Myocyte (in vitro differentiated cells): ENCODE data around the gene HBP1. TPM values are rescaled to one million over a fixed set of nuclear protein-coding genes. Genes with fewer than 3 reads are reported as not detected.
"Not testable (repeated sequence)": the region's sequence is repeated elsewhere in the genome, so short reads cannot be mapped to it uniquely, and the experiment has no call there.

ENCODE experiments used
- DNase-seq: peaks from one replicate; pipeline ENCODE4 v3.0.0-alpha.2; 2012; ENCODE audit warnings: low read depth
- polyA plus RNA-seq: library from polyadenylated mRNA; unstranded; fragments of >200 nt; gene quantifications from one replicate; pipeline ENCODE4 v1.2.1, GENCODE V29; 2012; ENCODE audit warnings: missing spikeins
- total RNA-seq: library from RNA; depleted of rRNA; stranded (reverse); fragments of >200 nt; gene quantifications from 2 replicates; pipeline ENCODE4 v1.2.3, GENCODE V29; 2014

HBP1 gene, protein sequence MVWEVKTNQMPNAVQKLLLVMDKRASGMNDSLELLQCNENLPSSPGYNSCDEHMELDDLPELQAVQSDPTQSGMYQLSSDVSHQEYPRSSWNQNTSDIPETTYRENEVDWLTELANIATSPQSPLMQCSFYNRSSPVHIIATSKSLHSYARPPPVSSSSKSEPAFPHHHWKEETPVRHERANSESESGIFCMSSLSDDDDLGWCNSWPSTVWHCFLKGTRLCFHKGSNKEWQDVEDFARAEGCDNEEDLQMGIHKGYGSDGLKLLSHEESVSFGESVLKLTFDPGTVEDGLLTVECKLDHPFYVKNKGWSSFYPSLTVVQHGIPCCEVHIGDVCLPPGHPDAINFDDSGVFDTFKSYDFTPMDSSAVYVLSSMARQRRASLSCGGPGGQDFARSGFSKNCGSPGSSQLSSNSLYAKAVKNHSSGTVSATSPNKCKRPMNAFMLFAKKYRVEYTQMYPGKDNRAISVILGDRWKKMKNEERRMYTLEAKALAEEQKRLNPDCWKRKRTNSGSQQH
- 95.7 and 122 TPM in 2 replicates for total RNA-seq
- polyA plus RNA-seq, result 54.7 TPM

DNA sequence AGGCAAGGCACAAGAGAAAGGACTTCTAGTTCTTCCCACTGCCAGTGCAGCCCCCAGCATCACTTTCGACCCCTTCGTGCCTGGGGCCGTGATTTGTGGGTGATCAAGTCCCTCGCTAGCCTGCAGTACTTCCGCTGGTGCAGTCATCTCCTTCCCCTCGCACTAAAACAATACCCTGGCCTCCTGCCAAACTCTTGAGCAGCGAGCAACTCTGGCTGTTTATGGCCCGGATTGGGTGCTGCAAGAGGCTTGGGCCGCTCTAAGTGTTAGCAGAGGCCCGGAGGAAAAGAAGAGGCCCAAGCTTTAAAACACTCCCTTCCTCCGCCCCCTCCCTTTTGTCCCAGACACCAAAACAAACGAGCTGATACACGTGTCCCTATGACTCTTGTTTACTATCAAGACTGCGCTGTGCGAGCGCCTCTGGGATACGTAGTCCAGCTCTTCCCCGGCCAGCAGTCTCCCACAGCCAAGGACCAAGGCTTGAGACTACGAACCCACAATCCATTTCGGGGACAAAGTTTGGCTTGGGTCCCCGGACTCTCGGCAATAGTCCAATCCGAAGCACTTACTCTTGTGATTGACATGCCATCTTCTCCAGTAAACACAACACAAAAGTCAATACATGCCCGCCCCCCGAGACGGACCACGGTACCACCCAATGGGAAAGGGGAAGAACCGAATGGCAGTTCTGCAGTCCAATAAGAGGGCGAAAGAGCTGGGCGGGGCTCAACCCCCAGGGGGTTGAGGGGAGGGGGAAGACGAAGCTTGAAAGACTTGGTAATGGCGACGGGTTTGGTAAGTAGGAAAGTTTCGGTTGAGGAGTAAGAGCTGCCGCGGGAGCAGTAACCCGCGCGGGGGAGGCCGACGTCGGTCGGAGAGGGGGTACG is at the start of gene HBP1:
HBP1 (plus strand) TSS at position 771 of the 887 bp plus-strand sequence. CDS start 10,891 bp downstream, outside the sequence.
- DNase-seq, result peak; percentile 100

DNA sequence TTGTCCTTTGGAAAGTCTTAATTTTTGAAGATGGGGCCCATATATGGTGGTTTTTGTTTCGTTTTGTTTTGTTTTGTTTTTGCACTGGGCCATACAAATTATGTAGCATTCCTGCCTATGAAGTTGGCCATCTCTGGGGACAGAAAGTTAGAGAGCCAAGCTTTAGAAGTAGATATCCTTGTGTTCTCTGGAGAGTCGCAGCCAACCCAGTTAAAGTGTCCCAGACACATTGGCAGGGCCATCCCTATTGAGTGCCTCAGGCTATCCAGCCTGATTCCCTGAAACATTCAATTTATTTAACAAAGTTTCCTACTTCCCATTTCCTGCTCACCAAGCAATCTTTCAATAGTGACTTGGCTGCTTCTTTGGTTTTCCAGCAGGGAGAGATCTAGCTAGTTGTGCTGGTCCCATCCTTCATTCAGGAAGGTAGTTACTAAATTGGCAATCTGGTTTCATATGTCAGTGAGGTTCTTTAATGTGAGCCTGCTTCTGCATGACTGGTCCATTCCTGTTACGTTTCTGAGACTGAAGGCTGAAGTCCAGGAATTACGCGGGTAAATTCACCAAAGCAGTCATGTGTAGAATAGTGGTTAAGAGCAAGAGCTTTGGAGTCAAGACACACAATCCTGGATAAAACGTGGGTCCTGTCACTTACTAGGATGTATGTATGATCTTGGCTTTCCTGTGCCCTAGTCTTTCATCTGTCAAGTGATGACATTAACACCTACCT is 49.3 kb upstream of the HBP1 start:
- DNase-seq, result no peak

DNA sequence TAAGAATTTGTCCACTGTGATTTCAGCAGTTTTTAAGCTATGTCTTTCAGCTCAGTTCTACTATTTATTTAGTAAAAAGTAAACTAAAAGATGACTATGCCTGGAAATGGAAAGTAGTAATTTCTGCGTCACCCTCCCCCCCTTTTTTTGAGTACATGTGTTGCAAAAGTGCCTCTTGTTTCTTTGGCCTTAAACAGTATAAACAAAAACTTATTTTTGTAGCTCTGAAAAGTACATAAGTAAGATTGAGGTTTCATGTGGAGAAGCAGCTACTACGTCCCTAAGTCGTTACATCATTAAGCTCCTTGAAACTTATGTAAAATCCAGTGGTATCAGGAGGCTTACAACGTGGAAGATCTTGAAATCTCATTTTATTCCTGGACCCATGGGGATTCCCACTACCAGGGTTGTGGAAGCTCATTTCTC is 46.3 kb upstream of the HBP1 start:
- DNase-seq, result no peak

DNA sequence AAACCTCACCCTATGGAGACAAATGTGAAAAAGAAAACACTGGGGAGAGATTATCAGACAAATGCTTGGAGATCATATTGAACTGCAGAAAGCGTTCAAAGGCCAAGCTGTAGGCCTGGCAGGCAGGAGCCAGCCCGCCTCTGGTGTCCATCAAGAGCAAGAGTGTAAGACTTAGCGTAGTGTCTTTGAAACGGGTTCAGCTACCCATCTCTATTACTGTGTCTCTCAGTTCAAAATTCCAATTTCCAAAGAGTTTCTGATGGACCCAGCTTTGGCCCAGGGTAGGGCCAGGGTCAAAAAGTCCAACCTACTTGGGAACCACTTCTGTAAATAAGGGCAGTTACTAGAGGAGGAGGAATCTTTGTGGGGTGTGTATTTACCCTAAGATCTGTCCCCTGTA is 45.4 kb upstream of the HBP1 start:
- DNase-seq, result no peak

DNA sequence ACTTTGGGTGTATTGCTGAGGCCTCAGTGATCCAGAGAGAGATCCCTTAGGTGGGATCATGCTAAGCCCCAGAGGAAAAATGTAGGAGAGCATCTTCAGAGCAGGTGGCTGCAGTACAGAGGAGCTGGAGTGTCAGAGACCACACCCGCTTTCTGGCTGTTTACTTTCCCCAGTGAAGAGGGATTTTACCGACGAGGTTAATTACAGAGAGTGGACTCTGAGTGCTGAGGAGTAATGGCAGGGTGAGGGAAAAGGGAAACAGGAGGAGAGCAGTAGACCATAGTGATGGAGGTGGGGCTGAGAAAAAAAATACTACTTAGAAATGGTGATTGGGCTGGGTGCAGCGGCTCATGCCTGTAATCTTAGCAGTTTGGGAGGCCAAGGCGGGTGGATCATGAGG is 43.3 kb upstream of the HBP1 start:
- DNase-seq, result no peak

DNA sequence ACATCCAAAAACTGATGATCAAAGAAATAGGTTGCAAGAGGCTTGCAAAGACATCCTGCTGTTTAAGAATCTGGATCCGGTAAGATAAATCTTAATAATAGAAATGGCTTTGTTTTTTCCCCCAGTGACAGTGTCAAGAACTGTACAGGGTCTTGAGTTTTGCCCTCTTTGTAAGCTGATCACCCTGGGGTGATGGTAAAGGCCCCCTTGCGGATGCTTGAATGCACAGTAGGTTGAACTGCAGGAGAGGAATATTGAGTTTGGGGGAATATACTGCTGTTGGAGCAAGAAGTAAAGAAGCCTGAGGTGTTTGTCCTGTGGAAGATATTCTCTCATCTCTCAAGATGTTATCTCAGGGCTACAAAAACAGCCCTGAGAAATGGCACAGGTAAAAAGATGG is 40.6 kb upstream of the HBP1 start:
- no peak for DNase-seq

DNA sequence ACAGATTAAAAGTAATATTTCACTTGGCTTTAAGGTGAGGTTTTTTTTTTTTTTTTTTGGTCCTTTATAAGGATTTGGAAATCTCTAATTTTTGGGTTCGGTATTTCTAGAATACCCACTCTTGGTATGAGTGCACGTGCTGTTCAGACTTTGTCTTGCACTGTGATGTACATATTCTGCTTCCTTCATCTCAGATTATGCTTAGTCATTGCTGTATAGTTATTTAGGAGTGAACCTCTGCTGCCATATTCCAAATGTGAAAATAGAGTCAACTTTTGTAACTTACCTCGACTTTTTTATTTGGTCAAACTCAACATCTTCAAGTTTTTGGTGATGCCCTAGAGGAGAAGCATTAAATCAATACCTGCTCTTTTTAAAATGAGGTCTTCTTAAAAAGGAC is 40.1 kb upstream of the HBP1 start:
- DNase-seq, result no peak

DNA sequence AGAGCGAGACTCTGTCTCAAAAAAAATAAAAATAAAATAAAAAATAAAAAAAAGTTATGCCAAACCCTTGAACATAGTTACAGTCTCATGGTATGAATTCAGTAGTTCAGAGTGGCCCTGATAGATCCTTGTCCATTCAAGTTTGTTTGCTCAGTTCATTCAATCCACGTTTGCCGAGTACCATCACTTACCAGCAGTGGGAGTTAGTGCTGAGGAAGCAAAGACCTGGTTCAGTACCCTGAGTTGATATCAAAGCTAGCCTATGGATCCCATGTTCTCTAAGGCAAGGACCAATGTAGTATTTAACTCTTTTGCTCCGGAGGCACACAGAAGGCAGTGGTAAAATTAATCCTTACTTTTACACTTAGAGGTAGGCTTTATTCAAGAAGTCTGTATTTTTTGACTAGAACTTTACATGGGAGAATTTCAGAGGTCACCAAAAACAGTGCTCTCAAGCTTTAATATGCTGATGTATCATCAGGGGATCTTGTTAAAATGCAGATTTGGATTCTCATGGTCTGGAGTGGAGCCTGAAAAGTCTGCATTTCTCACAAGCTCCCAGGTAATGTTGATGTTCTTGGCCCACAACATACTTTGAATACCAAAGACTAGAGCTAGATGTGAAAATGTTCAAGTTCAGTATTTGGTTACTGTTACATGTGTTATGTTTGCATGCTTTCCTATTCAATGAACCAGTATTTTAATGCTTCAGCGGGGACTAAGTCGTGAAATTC is 38.1 kb upstream of the HBP1 start:
- DNase-seq, result no peak

DNA sequence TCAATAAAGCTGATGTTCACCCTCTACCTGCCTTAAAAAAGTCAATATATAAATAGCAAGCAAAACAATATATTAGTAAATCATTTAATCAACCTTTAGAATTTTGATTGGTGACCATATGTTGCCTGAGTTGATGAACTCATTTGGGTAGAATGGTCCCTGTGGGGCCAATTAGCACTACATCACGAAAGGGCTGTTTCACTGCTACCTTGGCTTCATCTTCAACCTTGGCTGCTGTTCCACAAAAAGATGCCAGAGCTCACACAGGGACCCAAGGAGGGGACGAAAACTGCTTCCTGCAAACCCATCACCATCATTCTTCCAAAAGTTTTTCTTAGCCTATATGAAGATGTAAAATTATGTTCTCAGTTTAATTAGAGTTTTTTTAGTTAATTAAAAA is 35.4 kb upstream of the HBP1 start:
- DNase-seq, result no peak

DNA sequence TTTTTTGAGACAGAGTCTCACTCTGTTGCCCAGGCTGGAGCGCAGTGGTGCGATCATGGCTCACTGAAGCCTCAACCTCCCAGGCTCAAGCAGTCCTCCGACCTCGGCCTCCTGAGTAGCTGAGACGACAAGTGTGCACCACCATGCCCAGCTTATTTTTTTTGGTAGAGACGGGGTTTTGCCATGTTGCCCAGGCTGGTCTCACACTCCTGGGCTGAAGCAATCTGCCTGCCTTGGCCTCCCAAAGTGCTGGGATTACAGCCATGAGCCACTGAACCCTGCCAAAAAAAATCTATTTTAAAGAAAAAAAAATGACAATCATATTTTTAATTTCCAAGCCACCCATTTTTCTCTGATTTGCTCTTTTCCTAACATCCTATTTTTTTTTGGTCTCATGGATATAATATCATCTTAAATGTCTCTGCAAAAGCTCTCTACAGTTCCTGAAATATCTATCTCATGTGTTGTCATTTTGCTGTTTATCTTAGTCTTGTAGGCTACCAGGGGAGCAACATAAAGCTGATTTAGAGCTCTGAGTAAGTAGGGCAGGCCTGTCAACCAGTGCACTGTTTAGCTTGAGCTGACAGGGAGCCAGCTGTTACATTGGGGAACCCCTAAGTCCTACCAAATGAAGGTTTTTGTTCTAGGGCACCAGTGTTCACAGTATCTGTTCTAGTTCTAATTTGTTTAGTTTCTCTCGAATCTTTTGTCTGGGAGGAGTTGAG is 29.9 kb upstream of the HBP1 start:
- no peak for DNase-seq

DNA sequence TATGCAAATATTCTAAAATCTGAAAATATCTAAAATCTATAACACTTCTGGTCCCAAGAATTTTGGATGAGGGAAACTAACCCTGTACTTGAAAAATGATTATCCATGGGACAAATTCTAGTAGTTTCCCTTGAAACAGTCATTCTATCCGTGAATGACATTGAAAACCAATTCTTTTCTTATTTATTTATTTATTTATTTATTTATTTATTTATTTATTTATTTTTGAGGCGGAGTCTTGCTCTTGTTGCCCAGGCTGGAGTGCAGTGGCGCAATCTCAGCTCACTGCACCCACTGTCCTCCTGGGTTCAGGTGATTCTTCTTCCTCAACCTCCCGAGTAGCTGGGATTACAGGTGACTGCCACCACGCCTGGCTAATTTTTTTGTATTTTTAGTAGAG is 24.9 kb upstream of the HBP1 start:
- DNase-seq, result not testable (repeated sequence)

DNA sequence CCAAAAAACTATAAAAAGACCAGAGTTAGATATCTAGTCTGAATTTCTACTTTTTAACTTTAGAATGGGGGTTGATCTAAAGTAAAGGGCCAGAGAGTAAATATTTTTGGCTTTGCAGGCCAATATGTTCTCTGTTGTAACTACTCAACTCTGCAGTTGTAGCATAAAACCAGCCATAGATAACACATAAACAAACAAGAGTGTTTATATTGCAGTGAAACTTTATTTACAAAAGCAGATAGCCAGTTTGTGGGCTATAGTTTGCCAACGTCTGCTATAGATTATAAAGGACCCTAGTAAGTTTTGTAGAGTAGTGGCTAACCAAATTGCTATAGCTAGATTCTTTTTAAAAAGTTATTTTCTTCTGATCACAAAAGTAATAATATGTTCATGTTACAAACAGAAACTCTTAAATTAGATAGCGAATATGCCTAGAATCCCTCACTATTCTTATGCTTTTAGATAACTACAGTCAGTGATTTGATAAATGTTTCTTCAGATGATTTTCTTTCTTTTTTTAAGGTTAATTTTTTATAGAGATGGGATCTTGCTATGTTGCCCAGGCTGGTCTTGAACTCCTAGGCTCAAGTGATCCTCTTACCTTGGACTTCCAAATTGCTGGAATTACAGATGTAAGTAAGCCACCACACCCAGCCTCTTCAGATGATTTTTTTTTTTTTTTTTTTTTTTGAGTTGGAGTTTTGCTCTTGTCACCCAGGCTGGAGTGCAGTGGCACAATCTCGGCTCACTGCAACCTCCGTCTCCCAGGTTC is 23.6 kb upstream of the HBP1 start:
- DNase-seq, result no peak

DNA sequence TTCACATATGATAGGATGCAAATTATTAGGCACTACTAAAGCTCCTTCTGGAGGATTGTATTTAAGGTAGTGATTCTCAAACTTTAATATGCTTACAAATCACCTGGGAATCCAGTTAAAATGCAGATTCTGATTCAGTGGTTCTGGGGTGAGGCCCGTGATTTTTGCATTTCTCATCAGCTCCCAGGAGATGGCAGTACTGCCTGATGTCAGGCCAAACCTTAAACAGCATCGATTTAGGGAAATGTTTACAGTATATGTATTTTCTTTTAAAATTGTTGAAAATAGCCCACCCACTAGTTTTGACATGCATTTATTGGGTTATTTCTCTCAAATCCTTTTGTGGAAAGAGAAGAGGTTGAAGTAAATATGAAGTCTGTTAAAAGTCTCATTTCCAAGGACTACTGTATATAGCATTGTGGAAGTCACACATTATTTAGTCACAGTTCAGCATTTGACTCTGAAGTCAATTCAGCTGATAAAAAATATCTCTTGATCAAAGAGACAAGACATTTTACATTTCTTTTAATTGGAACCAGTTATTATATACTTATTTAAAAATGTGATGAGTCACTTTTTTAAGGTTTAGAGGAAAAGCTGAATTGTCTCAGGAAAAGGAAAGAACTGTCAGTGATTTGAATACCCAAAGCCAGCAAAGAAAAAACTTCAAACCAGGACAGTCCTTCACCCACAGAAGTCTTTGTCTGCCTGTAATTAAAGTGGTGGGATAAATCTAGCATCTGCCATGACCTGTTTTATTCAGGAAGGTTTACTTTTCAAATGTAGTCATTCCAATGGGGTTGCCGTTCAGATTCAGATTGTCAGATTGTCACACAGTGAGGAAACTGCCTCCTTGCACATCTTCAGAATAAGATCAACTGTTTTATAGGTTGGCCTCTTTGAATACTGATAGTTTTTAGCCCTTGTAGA is 21.1 kb upstream of the HBP1 start:
- DNase-seq, result peak; percentile 58

DNA sequence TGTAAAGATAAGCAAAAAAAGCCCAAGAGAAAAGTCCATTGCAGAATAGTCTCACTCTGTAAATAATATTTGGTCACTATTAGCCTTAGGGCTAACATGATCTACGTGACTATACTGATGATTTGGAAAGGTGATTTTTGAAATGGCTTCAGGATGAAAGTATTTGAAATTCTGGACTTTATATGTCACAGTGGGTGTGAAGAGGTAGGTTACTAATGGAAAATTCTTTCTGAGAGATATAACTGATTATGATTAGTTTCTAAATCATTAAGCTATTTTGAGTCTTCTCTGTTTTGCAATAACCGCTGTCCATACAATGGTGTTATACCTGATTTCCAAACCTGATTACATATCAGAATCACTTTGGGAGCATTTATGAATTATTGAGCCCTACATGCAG is 20.1 kb upstream of the HBP1 start:
- no peak for DNase-seq

DNA sequence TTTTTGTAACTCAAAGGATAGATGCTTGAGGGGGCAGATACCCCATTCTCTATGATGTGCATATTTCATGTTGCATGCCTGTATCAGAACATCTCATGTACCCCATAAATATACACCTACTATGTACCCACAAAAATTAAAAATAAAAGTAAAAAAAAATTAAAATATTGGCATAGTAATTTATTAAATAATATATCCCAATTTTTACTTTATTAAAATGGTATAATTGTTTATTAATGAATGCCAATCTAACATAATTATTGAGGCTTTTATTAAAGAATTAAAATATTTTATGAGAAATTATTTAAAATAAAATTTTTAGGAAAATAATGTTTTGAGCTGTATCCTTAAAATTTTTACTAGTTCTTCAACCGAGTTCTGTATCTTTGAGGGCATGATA is 18.9 kb upstream of the HBP1 start:
- no peak for DNase-seq

DNA sequence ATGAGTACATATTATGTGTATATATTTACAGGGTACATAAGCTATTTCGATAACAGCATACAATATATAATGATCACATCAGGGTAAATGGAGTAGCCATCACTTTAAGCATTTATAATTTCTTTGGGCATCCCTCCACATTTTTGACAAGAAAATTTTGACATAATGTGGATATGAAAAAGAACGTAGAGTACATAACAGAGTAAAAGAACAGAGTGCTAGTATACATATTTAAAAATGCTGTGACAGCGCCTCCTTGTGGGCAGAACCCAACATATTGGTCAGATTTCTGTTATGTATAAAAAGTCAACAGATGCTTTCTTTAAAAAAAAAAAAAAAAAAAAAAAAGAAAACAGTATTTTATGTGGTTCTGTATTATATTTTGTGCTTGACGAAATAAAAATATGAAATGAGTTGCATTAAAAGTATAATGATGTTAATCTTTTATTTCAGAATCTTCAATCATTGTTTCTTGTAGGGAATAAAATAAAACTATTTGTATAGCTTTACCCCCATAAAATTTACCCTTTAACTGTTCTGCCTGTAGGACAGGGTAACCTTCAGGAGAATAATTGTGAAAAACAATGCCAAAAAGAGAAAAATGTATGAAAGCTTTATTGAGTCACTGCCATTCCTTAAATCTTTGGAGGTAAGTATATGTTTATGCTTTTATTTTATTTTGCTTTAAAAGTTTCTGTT is 18.3 kb upstream of the HBP1 start:
- DNase-seq, result peak; percentile 78

DNA sequence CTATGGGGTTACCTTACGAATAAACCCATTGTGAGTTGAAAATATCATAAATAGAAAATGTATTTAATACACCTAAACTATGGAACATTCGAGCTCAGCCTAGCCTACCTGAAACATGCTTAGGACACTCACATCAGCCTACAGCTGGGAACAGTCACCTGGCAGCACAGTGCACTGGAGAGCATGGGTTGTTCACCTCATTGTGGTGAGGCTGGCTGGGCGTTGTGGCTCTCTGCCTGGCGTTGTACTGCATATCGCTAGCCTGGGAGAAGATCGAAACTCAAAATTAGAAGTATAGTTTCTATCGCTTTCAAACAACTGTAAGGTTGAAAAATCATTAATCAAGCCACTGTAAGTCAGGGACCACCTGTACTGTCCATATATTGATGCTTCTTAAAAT is 17.3 kb upstream of the HBP1 start:
- no peak for DNase-seq
